ENCODE results near the gene LDAH.

Gene LDAH

DNA sequence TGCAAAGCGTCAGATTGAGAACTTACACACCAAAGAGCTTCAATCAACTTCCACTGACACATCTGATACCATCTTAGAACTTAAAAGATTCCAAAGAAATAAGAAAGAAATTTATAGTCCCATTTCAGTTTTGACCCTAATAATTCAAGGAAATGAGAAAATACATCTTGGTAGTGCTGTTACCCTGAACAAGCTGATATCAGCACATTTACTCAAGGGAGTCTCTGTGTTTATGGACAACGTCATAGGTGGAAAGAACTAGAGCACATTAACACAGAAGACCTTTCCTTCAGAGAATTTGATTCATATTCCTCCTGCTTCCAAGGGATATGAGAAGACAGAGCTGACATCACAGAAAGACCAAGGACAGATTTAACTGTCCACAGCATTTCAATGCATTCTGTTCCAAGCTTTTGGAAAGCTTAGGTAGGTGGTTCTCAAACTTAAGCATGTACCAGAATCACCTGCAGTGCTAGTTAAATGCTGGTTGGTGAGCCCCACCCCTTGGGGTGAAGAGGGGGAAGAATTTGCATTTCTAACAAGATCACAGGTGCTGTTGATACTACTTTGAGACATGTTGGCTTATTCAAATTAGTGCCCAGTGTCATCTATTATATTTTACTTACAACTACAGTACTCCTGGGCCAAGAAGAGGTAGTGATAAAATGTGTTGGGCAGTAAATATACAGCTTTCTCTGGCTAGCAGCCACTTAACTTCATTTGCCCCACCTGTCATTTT is 59.8 kb downstream of the LDAH start:
- Histone ChIP-seq H3K4me3 (ENCODE audit: low read depth, low read length) (no peak overlapping the region), H3K9me3 (ENCODE audit: control insufficient read depth, insufficient read depth, low read depth, low read length) (no peaks in the 10 kb centered on the region), H3K36me3 (ENCODE audit: control insufficient read depth in 2 of 2, insufficient read depth in 1 of 2, low read length in 2 of 2) (peaks cover 0 to 18% of the 10 kb centered on the region in 2 experiments; a peak in 1 of 3 replicates), H3K27ac (ENCODE audit: extremely low read depth, low read depth, low read length) (no peak overlapping the region), H3K4me1 (ENCODE audit: control insufficient read depth, insufficient read depth, low read length) (no peaks in the 10 kb centered on the region)
- CTCF ChIA-PET: interaction anchor here (0.5 to 1.5 kb wide), 3 partner anchors 102 to 245 kb away, joined by 3 to 4 read pairs (median 3); no protein-coding TSS in a partner anchor
- POLR2A ChIA-PET: no interaction called here
- TF ChIP-seq YY2 (tag by site-specific recombination; IDR thresholded peaks at IDR 0.05): no peak
- no peak for TF ChIP-seq ZNF48 (tag by site-specific recombination; IDR thresholded peaks at IDR 0.05)
- TF ChIP-seq MYNN (tag by site-specific recombination; IDR thresholded peaks at IDR 0.05; ENCODE audit: borderline replicate concordance): no peak
- TF ChIP-seq, protein P1, sequence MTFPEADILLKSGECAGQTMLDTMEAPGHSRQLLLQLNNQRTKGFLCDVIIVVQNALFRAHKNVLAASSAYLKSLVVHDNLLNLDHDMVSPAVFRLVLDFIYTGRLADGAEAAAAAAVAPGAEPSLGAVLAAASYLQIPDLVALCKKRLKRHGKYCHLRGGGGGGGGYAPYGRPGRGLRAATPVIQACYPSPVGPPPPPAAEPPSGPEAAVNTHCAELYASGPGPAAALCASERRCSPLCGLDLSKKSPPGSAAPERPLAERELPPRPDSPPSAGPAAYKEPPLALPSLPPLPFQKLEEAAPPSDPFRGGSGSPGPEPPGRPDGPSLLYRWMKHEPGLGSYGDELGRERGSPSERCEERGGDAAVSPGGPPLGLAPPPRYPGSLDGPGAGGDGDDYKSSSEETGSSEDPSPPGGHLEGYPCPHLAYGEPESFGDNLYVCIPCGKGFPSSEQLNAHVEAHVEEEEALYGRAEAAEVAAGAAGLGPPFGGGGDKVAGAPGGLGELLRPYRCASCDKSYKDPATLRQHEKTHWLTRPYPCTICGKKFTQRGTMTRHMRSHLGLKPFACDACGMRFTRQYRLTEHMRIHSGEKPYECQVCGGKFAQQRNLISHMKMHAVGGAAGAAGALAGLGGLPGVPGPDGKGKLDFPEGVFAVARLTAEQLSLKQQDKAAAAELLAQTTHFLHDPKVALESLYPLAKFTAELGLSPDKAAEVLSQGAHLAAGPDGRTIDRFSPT (tag by site-specific recombination; IDR thresholded peaks at IDR 0.05): no peak
- TF ChIP-seq ZNF560 (tag by site-specific recombination; IDR thresholded peaks at IDR 0.05; ENCODE audit: borderline replicate concordance): no peak
- no peak for TF ChIP-seq ZNF529 (tag by site-specific recombination; IDR thresholded peaks at IDR 0.05; ENCODE audit: insufficient replicate concordance)
- TF ChIP-seq ZNF473 (tag by site-specific recombination; IDR thresholded peaks at IDR 0.05): no peak
- no peak for TF ChIP-seq GLI4 (tag by site-specific recombination; IDR thresholded peaks at IDR 0.05)
- no peak for TF ChIP-seq GLIS2 (tag by site-specific recombination; IDR thresholded peaks at IDR 0.05)
- TF ChIP-seq KLF1 (tag by site-specific recombination; IDR thresholded peaks at IDR 0.05): no peak
- no peak for TF ChIP-seq ZNF623 (tag by site-specific recombination; IDR thresholded peaks at IDR 0.05)
- no peak for TF ChIP-seq ZNF777 (tag by site-specific recombination; IDR thresholded peaks at IDR 0.05; ENCODE audit: borderline replicate concordance)
- TF ChIP-seq SETDB1 (IDR thresholded peaks at IDR 0.05; ENCODE audit: insufficient read length, low read length): no peak
- no peak for TF ChIP-seq ZFP69B (tag by site-specific recombination; IDR thresholded peaks at IDR 0.05)
- no peak for TF ChIP-seq ZSCAN16 (tag by site-specific recombination; IDR thresholded peaks at IDR 0.05)
- TF ChIP-seq ZNF707 (tag by site-specific recombination; IDR thresholded peaks at IDR 0.05): no peak
- TF ChIP-seq ZNF610 (tag by site-specific recombination; IDR thresholded peaks at IDR 0.05; ENCODE audit: borderline replicate concordance): no peak
- no peak for TF ChIP-seq HOXC10 (CRISPR knock-in tag; IDR thresholded peaks at IDR 0.05)

DNA sequence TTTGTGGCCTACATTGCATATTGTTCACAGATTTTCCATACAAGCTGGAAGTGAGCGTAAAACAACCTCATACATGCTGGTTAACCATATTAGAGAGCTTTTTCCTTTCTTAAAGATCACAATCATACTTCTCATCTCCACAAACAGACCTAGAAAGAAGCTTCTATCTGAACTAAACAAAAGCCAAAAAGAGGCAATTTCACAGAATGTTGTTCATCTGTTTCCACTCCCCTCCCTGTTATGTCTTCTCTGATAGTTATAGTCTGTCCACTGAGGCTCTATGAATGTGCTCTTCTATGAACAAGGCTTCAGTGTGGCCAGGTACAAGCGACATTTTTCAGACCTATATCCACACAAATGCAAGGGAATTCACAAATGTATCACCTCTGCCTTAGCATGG is 63.4 kb downstream of the LDAH start:
- TF ChIP-seq SP7 (tag by site-specific recombination; IDR thresholded peaks at IDR 0.05) (no peak), ZNF843 (tag by site-specific recombination; IDR thresholded peaks at IDR 0.05) (no peak), EGR2 (tag by site-specific recombination; IDR thresholded peaks at IDR 0.05; ENCODE audit: low read depth) (no peak), HOXD13 (CRISPR knock-in tag; IDR thresholded peaks at IDR 0.05; ENCODE audit: borderline replicate concordance) (no peak), MZF1 (tag by site-specific recombination; IDR thresholded peaks at IDR 0.05; ENCODE audit: borderline replicate concordance) (no peak), ZNF350 (tag by site-specific recombination; IDR thresholded peaks at IDR 0.05) (no peak), ZNF677 (tag by site-specific recombination; IDR thresholded peaks at IDR 0.05) (no peak), ZNF416 (tag by site-specific recombination; IDR thresholded peaks at IDR 0.05) (no peak), ZNF658 (tag by site-specific recombination; IDR thresholded peaks at IDR 0.05) (no peak)
- Histone ChIP-seq H3K27ac (ENCODE audit: extremely low read depth, low read depth, low read length) (no peak overlapping the region), H3K4me3 (ENCODE audit: low read depth, low read length) (no peak overlapping the region), H3K36me3 (ENCODE audit: control insufficient read depth in 2 of 2, insufficient read depth in 1 of 2, low read length in 2 of 2) (peaks cover 0 to 7% of the 10 kb centered on the region in 2 experiments; a peak in 1 of 3 replicates), H3K9me3 (ENCODE audit: control insufficient read depth, insufficient read depth, low read depth, low read length) (no peaks in the 10 kb centered on the region), H3K4me1 (ENCODE audit: control insufficient read depth, insufficient read depth, low read length) (no peaks in the 10 kb centered on the region)
- ChIA-PET CTCF (interaction anchor here (1.2 kb wide), 1 partner anchor 98 kb away, joined by 3 read pairs; no protein-coding TSS in a partner anchor), POLR2A (no interaction called here)
